Endodermal cell (in vitro differentiated cells): Measurements from ENCODE around the gene ATOH8. TPM values are rescaled to one million over a fixed set of nuclear protein-coding genes. Genes with fewer than 3 reads are reported as not detected.

Experiments used
- DNase-seq: peaks from one replicate; pipeline ENCODE4 v3.0.0-alpha.2; 2017
- H3K27ac ChIP-seq: 2 replicates; pipeline ENCODE4 v1.5.1; 2013; ENCODE audit warnings: mild to moderate bottlenecking, low read depth, low read length, moderate library complexity
- H3K27me3 ChIP-seq: 2 replicates; pipeline ENCODE4 v1.6.1; 2013; ENCODE audit warnings: mild to moderate bottlenecking, low read length, moderate library complexity; ENCODE audit not compliant: insufficient read depth, control insufficient read depth, poor library complexity, severe bottlenecking
- H3K36me3 ChIP-seq: 2 replicates; pipeline ENCODE4 v1.7.0; 2013; ENCODE audit warnings: mild to moderate bottlenecking, low read length, moderate library complexity; ENCODE audit not compliant: control insufficient read depth, insufficient read depth
- H3K4me1 ChIP-seq: one replicate; pipeline ENCODE4 v1.7.0; 2013; ENCODE audit warnings: low read length; ENCODE audit not compliant: control insufficient read depth, insufficient read depth
- H3K4me3 ChIP-seq: 2 replicates; pipeline ENCODE4 v1.5.1; 2013; ENCODE audit warnings: mild to moderate bottlenecking, low read length, moderate library complexity
- H3K9ac ChIP-seq: 2 replicates; pipeline ENCODE4 v1.6.1; 2013; ENCODE audit warnings: mild to moderate bottlenecking, low read length, moderate library complexity; ENCODE audit not compliant: poor library complexity, severe bottlenecking; ENCODE audit errors: extremely low read depth
- H3K9me3 ChIP-seq: 2 replicates; pipeline ENCODE4 v1.6.1; 2013; ENCODE audit warnings: mild to moderate bottlenecking, low read length, moderate library complexity; ENCODE audit not compliant: control insufficient read depth
- H3K27ac Mint-ChIP-seq: 2 replicates; pipeline ENCODE4 v1.8.0; 2020; ENCODE audit warnings: mixed read lengths
- H3K27me3 Mint-ChIP-seq: 2 replicates; pipeline ENCODE4 v1.8.0; 2021; ENCODE audit warnings: mild to moderate bottlenecking, mixed read lengths; ENCODE audit not compliant: insufficient read depth
- H3K36me3 Mint-ChIP-seq: 2 replicates; pipeline ENCODE4 v1.8.0; 2020; ENCODE audit warnings: low read depth, mixed read lengths
- H3K4me1 Mint-ChIP-seq: 2 replicates; pipeline ENCODE4 v1.8.0; 2020; ENCODE audit warnings: mixed read lengths
- H3K4me3 Mint-ChIP-seq: 2 replicates; pipeline ENCODE4 v1.8.0; 2020; ENCODE audit warnings: mild to moderate bottlenecking, moderate library complexity, mixed read lengths
- H3K9me3 Mint-ChIP-seq: 2 replicates; pipeline ENCODE4 v1.8.0; 2020; ENCODE audit warnings: mild to moderate bottlenecking, mixed read lengths
- CTCF ChIP-seq: fragments of 200-600 bp; sonication (generic); conservative IDR thresholded peaks from 2 replicates; pipeline ENCODE4 v1.5.0; 2021; ENCODE audit warnings: antibody characterized with exemption, mild to moderate bottlenecking
- WGBS, 2 experiments: methylation state at CpG; one replicate each; pipeline versions ENCODE4 v1.1.5 to v1.1.7; 2013; ENCODE audit warnings: missing lambda C conversion rate in 2 of 2, mixed read lengths in 1 of 2; ENCODE audit not compliant: insufficient coverage in 1 of 2, insufficient read length in 1 of 2; 5-methylcytosine and 5-hydroxymethylcytosine counted together
- total RNA-seq, 2 donors: library from RNA; stranded (reverse); fragmentation: NEBNext Ultra II Directional in 1 of 2; extraction: Animal tissue kit (Norgen Biotek cat#: 25700) in 1 of 2; gene quantifications; 2 replicates in 1 of 2; 3 replicates in 1 of 2; pipeline ENCODE4 v1.2.1, GENCODE V29; 2021

ATOH8 gene
- total RNA-seq, 2 donors from 2014 or later = 1.3 to 1.6 TPM

- H3K27ac ChIP-seq = no peak overlapping the region
- TF ChIP-seq CTCF = no peak
- H3K4me3 ChIP-seq = no peak overlapping the region
- no peak for DNase-seq
- no peak overlapping the region for H3K27ac Mint-ChIP-seq
- no peak overlapping the region for H3K9ac ChIP-seq
- 80 to 81% methylated on average over 1 to 6 of the region's 6 CpGs for WGBS, 2 experiments
- no peaks in the 10 kb centered on the region for H3K9me3 Mint-ChIP-seq
- H3K27me3 ChIP-seq = peaks cover 62% of the 10 kb centered on the region
- no peaks in the 10 kb centered on the region for H3K36me3 ChIP-seq
- no peak overlapping the region for H3K4me3 Mint-ChIP-seq
- peaks cover 7% of the 10 kb centered on the region for H3K4me1 ChIP-seq
- no peaks in the 10 kb centered on the region for H3K9me3 ChIP-seq
- H3K36me3 Mint-ChIP-seq = no peaks in the 10 kb centered on the region
- peaks cover 79% of the 10 kb centered on the region for H3K27me3 Mint-ChIP-seq
- H3K4me1 Mint-ChIP-seq = peaks cover 21% of the 10 kb centered on the region
Observed at GRCh38 chr2:85756195-85756594, 2.4 kb downstream of the ATOH8 start.

DNA sequence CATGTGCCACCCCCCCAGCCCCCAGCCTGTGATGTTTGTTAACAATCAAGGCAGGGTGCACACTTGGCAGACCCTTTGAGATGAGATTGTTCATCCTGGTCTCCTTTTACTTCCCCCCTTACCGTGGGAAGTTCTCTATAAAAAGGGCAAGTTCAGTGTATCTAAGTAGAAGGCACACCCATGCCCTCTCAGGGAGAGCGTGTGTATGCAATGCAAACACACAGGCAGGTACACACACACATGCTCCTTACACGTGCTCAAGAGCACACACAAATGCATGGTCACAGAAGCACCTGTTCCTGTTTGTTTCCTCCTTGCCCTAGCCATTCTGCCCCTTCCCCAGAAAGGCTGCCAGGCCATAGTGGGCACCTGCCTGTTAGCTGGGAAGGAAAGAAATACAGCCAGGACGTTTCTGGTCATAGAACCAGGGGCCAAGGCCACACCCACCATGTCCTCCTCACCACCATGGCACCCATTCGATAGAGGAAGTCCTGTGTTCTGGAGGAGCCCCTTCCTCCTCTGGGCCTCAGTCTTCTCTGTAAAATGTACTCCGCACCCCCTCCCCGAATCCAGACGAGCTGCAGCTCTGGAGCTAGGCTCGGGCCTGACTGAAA lies 3.1 kb downstream of the ATOH8 start:
- H3K4me1 Mint-ChIP-seq = peaks cover 29% of the 10 kb centered on the region
- peaks cover 72% of the 10 kb centered on the region for H3K27me3 Mint-ChIP-seq

DNA sequence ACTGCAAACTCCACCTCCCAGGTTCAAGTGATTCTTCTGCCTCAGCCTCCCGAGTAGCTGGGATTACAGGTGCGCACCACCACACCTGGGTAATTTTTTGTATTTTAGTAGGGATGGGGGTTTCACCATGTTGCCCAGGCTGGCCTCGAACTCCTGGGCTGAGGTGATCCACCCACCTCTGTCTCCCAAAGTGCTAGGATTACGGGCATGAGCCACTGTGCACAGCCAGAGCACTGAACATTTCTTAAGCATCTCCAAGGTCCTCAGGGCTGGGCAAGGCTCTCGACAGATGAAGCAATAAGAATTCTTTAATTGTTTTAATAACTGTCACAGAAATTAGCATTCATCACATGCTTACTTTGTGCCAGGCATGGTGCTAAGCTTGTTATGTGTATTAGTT lies 4.1 kb downstream of the ATOH8 start:
- peaks cover 68% of the 10 kb centered on the region for H3K27me3 Mint-ChIP-seq
- DNase-seq = no peak
- WGBS, 2 experiments = 93 to 95% methylated on average over 4 to 5 of the region's 5 CpGs
- no peak overlapping the region for H3K27ac ChIP-seq
- H3K9me3 Mint-ChIP-seq = no peaks in the 10 kb centered on the region
- H3K27me3 ChIP-seq = peaks cover 46% of the 10 kb centered on the region
- H3K36me3 ChIP-seq = no peaks in the 10 kb centered on the region
- H3K27ac Mint-ChIP-seq = no peak overlapping the region
- no peaks in the 10 kb centered on the region for H3K9me3 ChIP-seq
- no peak overlapping the region for H3K9ac ChIP-seq
- H3K4me1 ChIP-seq = peaks cover 19% of the 10 kb centered on the region
- no peaks in the 10 kb centered on the region for H3K36me3 Mint-ChIP-seq
- H3K4me1 Mint-ChIP-seq = peaks cover 37% of the 10 kb centered on the region
- H3K4me3 Mint-ChIP-seq = no peak overlapping the region
- no peak for TF ChIP-seq CTCF
- H3K4me3 ChIP-seq = no peak overlapping the region

More for the DNA sequence above, 3.1 kb downstream of the ATOH8 start:
- TF ChIP-seq CTCF = no peak
- Histone ChIP-seq H3K27ac (no peak overlapping the region), H3K4me1 (peaks cover 13% of the 10 kb centered on the region), H3K9ac (no peak overlapping the region), H3K36me3 (no peaks in the 10 kb centered on the region), H3K4me3 (no peak overlapping the region), H3K27me3 (peaks cover 55% of the 10 kb centered on the region), H3K9me3 (no peaks in the 10 kb centered on the region)
- Mint-ChIP-seq H3K36me3 (no peaks in the 10 kb centered on the region), H3K27ac (no peak overlapping the region), H3K4me3 (no peak overlapping the region), H3K9me3 (no peaks in the 10 kb centered on the region)
- 85 to 96% methylated on average over 5 to 9 of the region's 9 CpGs for WGBS, 2 experiments
- no peak for DNase-seq
